Measurements from ENCODE around the gene ZNF281.

The ZNF281 gene

GRCh38 chr1:200355801-200356200, 54.0 kb downstream of the ZNF281 start:
- Histone ChIP-seq H3K36me3 (ENCODE audit: control insufficient read depth, low read depth, low read length) (no peaks in the 10 kb centered on the region), H3K27ac (ENCODE audit: low read length) (no peak overlapping the region), H3K4me3 (ENCODE audit: low read length) (no peak overlapping the region), H3K27me3 (ENCODE audit: control insufficient read depth, insufficient read depth, low read length) (no peaks in the 10 kb centered on the region), H3K9ac (ENCODE audit: low read length) (no peak overlapping the region), H3K9me3 (ENCODE audit: control insufficient read depth, low read depth, low read length) (no peaks in the 10 kb centered on the region), H3K4me1 (ENCODE audit: control insufficient read depth, low read depth, low read length) (peaks cover 5% of the 10 kb centered on the region)

Data from iPS-18a (cell line).